8988T (cell line): ENCODE results near the gene ERICH3.

ENCODE experiments used
- DNase-seq: peaks from one replicate; pipeline ENCODE4 v3.0.0; 2011

ERICH3 gene, protein sequence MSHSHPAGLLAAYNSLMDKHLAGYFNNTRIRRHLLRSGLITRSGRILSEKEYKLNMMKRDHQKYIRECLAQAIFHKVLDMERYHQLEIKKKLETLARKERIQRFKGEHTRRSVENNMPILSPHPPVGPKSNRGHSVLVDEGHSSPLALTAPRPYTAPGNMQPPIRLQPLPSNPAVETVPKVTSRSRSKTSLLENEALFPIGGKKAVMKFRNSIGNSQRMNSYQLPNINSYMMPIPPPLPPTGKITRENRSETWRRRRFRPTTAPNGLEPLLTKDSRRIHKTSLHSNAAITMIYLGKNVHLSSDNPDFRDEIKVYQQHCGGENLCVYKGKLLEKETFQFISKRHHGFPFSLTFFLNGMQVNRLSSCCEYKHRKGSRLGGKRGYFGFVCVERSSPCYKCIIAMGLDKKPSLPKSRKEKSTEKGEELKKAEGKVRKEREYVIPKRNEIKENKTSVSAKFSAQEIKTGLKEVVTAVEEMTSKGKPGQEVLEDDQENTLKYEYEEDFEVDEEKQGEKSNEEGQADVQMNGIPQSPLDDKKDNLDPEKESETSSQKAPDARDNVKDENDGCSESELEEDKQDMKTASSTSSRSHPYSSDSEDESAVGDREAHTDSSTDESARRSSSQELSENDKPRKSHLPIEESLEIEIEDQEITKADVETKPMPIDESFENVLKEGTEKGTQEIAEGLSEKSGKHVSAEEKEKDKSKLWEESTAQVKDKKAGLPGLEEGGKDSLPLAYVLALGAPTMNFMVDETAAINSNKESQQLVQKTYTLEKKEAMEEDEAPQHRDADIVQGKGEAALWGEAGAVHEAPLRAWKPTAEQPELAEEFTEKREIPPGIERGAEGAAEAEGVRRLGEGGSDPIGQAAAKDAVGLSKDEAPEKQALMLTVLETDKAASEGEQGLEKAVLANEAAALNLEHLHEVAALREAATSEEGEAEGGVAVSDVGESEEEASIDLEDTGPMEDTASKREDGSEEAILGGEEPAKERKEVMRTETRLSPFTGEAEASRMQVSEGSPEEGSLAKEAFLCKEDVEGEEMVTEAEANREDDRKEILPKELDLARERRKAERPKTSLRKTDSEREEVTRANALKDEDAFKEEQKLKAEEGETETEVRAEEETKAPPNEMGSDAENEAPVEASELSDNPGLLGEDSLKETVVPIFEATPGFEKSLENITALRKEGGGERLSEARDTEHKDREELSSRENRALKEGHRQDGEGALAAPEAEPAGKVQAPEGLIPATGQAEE (N-terminal part only)

DNA sequence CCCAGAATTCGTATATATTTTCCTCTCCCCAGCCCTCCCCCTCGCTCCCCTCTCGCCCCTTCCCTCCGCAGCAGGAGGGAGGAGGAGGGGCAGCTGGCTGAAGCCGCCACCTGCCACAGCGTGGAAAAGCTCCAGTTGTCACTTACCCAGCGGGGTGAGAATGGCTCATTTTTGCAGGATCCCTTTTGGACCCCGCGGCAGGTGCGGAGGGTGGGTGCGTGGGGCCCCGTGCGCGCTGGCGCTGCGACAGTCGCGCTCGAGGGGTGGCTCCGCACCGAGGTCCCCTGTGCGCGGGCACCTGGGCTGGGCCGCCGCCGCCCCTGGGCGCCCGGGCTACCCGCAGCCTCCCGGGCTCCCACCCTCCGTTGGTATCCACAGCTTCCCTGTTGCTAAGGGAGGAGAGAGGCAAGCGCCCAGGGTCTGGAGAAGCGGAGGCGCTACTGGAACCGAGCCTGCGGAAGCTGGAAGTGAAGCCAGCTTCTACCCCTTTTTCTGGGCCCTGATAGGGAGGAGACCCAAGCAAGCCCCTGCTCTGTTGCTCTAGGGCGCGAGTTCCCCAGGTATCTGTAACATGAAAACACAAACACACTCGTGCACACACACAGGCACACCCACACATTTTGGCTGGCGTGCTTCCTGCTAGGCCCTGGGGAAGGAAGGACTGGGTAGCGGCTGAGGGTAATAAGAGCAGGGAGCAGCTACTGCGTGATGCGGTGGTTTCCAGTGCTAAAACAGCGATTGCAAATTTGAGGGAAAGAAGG, at the start of gene ERICH3:
ERICH3 (minus strand) TSS at position 442 of the 761 bp plus-strand sequence; CDS start at position 169, 273 bp downstream.
- no peak for DNase-seq

DNA sequence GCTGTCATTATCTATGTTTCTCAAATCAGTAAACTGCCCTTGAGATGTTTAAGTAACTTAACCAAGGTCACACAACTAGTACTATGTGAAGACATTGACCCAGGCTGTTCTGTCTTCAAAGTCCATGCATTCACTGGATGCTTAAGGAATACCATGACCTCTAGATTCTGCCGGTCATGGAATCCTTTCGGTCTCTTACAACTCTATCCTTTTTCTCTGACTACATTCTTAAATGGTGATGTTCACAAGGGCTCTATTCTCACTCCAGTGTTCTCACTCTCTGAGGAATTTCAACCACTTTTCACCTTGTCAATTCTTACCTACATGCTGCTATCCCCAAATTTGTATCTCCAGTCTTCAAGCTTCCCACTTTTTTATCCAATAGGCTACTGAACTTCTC, 44.0 kb upstream of the ERICH3 start:
- no peak for DNase-seq

DNA sequence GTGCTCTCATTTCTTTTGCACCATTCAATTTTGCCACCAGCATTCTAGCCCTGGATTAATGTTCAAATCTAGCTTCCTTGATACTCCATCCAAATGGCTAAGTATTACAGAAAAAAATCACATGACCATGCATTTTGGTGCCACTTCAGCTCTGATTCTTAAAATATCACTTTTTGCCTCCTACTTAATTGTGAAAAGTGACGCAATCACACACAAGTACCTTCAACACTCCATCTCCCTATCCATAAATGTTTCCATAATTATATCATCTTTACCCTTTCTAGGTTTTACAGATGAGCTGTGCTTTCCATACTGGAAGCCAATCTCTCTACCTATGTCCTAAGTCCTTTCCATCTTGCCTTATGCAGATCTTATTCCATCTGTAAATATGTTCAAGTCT, 43.2 kb upstream of the ERICH3 start:
- DNase-seq, result no peak

DNA sequence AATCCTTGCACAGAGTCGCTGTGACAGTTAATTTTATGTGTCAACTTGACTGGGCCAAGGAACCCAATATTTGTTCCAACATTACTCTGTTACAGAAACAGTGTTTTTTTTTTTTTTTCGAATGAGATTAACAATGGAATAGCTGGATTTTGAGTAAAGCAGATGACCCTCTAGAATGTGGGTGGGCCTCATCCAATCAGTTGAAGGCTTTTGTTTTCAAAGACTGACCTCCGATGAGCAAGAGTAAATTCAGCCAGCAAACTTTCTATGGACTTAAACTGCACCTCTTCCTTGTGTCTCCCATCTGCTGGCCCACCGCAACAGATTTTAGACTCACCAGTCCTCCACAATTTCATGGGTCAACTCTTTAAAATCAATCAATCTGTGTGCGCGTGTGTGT, 42.2 kb upstream of the ERICH3 start:
- no peak for DNase-seq

DNA sequence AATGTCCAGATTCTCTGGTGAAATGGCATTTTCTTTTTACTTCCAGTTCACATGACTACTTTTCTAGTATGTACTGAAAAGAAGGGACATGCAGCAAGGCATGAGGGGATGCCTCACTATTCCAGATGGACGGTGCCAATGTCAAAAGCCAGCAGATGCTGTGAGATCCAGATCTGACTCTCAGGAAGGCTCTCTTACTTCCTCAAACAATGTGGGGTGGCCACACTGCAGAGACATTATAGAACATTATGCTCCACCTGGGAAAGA, 41.6 kb upstream of the ERICH3 start:
- DNase-seq, result no peak

DNA sequence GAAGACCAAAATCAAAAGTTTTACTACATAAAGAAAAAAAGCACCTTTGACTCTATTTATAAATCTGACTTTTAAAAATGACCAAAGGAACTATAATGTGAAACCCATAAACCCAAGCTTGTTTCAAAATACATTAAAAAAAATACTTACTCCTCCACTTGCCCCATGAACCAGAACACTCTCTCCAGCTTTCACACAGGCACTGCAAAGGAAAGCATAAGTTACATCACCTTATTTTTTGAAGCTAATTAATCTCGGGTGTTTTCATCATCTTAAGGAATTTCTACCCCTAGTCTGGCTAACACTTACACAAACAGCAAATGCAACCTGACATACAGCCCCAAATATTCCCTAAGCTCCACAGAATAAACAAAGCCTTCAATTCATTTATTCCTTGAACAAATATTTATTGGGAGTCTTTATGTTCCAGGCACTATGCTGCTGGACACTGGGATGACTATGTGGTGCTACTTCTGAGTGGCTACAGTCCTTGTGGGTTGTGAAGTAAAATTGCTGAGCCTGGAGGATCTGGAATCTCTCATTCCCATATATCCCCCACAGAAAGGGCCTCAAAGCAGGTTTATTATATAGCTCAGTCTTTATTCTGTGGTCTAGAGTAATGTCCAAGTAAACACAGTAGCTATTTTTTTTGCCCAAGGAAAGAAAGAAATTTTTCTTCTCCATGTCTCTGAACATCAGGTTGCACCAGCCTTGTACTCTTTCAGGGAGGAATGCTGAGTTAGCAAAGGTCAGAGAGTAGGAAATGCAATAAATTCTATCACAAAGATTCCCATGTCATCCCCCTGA, 41.0 kb upstream of the ERICH3 start:
- no peak for DNase-seq

DNA sequence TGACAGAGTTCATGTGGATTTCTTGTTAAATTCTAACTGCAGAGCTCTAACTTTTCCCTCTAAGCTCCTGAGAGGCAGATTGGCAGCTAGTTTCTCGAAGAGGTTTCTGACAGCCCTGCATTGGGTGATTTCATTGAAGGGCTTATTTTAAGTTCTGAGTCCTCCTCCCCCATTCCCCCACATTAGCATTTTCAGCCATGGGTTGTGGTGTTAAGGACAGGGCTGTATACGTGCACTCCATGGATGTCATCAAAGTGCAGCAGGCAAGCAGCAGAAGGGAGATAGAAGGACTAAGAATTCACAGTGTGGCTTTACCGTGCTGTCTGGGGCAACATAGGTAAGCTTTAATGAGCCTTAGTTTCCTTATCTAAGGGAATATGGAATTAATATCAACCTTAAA, 40.3 kb upstream of the ERICH3 start:
- no peak for DNase-seq

DNA sequence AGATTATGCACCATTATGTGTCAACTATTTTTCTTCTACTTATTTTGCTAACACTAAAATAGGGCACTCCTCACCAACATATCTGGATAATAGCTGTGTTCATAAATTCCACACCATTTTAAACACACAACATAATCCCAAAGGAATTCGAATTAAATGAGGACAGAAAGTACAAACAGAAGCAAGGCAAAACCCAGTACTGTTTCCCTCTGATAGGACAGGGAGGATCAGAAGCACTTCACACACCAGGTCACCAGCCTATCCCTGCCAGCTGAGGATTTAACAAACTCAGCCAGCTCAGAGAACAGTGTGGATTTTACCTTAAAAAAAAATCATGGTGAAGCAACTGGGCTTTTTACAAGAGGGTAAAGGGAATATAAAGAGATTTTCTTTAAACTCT, 39.3 kb upstream of the ERICH3 start:
- DNase-seq, result no peak

DNA sequence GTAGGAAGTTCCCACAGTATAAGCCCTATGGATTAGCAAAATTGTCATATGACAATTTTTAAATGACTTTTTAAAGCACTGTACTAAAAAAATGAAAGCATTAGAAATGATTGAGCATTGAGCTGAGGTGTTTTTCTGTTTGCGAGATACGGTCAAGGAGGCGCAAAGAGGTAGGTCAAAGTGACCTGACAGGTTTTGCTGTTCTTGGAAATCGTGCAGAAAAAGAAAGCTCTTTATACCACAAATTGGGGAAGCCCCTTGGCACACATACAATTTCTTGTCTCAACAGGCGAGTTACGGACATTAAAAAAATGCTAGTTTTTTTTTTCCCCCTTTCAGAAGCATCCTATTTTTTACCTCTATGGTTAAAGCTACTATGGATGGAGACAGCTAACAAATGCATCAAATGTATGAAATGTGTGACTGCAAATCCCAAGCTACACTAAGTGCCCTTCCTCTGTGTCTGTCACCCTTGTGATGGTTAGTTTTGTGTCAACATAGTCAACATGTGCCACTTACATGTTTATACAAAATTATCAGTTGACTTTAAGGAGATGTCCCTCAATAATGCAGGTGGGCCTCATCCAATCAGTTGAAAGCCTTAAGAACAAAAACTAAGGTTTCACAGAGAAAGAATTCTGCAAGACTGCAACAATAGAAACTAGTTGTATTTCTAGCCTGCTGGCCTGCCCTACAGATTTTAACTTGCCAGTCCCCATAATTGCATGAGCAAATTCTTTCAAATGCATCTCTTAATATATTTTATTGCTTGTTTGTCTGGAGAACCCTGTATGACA, 30.0 kb upstream of the ERICH3 start:
- no peak for DNase-seq

DNA sequence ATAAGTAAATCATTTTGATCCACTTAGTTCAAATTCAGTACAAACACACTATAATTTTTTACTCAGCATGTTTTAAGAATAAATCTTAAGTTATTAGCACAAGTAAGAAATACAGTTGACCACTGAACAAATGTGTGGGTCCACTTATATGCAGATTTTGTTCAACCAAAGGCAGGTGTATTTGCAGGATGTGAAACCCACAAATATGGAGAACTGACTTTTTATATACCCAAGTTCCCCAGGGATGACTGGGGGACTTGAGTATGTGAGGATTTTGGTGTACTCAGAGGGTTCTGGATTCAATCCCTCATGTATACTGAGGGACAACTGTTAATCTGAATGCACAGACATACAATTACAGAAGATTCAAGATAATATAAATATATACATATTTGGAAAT, 25.7 kb upstream of the ERICH3 start:
- DNase-seq, result no peak

DNA sequence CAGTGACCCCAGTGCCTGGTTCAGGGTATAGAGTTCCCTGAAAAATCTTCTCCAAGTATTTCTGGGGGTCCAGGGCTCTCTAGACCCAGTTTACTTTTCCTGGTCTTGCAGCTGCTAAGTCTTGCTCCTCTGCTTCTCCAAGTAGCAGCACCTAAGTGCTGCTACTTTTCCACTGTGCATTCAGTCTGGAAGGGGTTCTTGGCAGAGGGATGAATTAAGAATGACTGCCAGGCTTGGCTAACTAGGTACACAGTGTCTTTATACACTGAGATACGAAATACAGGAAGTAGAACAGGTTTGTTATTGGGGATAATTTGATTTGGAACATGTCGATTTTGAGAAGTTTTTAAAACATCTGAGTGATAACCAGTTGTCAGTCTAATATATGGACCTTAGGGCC, 24.2 kb upstream of the ERICH3 start:
- DNase-seq, result no peak

DNA sequence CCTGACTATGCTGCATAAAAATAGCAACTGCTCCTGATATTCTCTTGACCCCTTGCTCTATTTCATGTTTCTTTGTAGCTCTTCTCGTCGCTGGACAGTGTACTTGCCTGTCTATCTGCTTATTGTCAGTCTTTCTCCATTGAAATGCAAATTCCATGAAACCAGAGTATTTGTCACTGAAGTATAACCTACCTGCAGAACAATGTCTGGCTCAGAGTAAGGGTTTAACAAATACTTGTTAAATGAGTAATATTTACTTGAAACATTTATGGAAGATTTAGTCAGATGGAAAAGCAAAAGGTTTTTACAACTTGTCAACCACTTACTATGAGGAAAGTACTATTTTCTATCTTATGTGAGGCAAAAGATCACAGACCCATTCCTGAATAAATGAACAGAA, 19.9 kb upstream of the ERICH3 start:
- DNase-seq, result no peak

DNA sequence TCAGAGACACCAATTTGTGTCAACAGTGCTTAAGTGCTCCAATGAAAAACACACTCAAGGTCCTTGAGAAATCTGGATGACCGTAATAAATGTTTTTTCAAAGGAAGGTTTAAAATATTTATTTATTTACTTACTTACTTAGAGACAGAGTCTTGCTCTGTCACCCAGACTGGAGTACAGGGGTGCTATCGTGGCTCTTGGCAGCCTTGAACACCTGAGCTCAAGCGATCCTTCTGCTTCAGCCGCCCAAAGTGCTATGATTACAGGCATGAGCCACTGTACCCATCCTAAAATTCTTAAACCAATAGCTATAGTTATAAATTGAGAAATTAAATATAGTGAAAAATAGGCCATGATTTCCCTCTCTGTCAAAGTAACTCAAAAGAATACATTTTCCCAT, 17.3 kb upstream of the ERICH3 start:
- DNase-seq, result no peak

DNA sequence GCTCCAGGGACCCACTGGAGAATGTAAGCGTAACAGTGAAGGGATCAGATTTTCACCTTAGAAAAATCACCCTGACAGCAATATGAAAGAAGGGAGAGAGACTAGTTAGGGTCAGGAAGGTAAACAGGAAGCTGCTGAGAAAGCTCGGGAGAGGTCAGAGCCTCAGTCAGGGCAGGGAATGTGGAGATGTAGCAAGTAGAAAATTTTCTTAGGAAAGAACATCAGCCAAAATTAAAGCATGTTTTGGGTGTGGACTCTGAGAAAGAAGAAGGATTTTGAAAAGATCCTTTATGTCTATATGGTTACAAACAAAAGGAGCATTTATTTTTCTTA, 16.7 kb upstream of the ERICH3 start:
- no peak for DNase-seq

DNA sequence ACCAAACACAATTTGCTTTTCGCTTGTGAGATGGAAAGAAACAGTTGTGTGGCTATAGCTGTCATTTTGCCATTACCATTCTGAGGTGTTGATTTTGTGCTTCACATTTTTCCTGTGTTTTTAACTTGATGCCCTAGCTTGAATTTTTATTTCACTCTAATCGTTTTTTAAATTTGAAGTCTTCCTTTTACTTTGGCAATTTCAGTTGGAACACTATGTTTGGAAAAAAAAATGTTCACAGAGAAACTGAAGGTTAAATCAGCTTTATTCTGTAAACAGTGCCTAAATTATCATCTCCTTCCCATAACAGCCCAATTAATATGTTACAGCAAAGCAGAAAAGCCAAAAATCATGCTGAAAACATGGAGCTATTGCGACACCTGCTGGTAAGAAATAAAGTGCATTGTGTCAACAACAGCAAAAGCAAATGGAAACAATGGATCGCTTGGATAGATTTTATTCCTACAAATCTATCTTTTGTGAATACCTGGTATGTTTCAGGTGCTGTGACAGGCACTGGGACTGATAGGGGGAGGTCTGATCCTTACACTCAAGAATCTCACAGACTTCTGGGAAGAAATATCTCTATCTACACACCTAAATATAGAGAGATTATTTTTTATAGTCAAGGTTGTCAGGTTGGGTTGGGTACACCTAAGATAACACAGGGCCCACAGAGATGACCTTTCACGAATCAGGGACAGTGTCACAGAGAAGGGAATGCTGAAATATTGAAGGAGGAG, 16.2 kb upstream of the ERICH3 start:
- DNase-seq, result no peak

DNA sequence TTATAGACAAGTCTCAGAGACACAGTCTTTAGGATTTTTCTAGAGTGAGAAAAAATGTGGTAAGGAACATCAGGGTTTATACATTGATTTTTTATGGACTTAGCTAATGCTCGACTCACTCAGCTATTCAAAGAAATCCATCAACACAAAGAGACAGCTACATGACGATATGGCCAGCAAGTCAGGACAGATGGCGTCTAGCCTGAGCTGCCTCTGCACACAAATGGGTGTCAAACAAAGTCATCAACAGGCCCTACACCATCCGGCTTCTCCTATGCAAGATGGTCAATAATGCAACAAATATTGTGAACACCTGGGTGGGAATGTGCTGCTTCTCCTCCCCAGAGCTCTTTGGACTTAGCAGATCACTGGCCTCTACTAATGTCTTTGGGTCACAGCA, 13.3 kb upstream of the ERICH3 start:
- no peak for DNase-seq

DNA sequence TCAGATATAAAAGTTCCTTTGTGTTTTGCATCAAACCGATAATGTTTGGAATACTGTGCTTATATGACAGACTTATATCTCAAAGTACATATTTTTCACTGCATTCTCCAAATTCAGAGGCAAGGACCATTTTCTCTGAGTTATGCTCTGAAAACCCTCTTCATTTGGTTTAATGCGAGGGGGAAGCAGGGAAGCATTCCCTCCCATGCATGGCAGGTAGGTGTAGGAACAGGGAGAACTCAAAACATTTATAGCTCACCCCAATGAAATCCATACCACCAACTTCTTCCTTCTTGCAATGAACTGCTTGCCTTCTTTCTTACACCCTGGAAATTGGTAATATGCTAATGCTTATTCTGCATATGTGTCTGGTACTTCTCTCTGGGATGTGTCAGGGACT, 10.7 kb upstream of the ERICH3 start:
- DNase-seq, result no peak

DNA sequence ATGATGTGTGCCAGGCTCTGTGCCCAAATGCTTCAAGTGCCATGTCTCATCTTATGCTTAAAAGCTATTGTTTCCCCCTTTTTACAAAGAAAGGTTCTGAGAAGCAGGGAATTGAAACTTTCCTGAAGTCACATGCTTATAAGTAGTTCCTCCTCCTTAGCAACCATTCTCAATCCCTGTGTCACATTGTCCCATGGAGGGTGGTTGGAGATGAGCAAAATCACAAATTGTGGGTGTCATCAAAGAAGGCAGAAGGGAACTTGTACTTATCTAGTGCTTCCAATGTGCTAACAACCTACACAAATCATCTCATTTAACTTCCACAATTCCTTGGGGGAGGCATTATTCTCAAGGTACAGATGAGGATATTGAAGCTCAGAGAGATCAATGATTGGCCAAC, 10.1 kb upstream of the ERICH3 start:
- DNase-seq, result no peak

DNA sequence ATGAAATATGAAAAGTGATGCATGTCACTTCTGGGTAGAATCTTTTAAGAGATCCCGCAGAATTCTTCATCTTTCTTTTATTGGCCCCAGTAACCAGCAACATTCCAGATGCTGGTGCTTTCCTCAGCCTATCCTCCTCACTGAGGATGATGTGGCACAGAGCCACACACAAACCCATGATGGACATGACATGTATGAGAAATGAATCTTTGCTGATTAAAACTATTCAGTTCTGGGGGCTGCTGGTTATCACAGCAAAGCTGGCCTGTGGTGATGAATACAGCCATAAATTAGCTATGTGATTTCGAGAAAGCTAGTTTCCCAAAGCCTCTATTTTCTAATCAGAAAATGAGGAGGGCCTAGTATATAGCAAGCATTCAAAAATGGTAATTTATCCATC, 8.3 kb upstream of the ERICH3 start:
- DNase-seq, result no peak

DNA sequence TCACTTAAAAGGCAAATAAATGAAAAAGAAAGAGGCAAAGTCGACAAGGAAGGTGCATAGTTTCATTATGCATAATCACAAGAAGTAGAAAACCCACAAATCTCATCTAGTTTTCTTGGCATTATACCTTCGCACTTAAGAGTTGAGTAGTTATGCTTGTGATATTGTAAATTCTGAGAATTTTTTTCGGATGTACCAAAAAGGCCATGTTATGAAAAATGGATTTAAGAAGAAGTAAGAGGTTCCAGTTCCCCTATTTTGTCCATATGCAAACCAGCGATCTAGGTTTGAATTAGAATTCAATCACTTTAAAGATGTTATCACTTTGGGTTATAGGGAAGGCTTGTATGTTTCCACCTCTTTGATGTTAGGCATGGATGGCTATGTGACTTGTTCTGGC, 7.9 kb upstream of the ERICH3 start:
- no peak for DNase-seq

DNA sequence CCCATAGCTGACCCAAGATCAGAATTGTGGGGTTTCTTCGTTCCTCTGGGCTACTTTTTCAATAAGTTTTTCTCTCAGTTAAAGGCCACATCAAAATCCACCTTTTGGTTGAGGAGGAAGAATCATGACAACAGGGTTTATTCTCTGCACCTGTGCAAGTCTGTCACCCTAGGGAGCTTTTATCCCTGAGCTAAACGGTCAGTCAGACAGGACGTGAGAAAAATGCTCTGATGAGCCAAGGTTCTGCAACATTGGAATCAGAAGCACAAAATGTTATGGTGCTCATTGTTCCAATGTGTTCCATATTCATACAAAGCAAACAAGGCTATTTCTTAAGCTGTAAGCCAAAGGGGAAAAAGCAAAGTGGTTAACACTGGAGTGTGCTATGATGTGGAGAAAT, 7.4 kb upstream of the ERICH3 start:
- DNase-seq, result no peak
